C4-2B (cell line): Measurements from ENCODE around the gene SNAI3.

Experiments
- CTCF ChIP-seq: fragments of 450-650 bp; conservative IDR thresholded peaks from 2 replicates; pipeline ENCODE4 v1.5.1; 2017; ENCODE audit warnings: mild to moderate bottlenecking
- ZFX ChIP-seq: fragments of 450-650 bp; IDR thresholded peaks from 2 replicates; pipeline ENCODE4 v1.6.1; 2017

GRCh38 chr16:88681709-88682451 lies 4.4 kb downstream of the SNAI3 start:
- TF ChIP-seq CTCF (no peak), ZFX (no peak)
